GM19328 (cell line): ENCODE data around the gene PYROXD2.

ENCODE experiments used
- ATAC-seq: cut with Tn5 transposase; IDR thresholded peaks from one replicate; pipeline ENCODE4 v1.9.1; 2021; ENCODE audit warnings: mild to moderate bottlenecking, moderate library complexity; ENCODE audit not compliant: unreplicated experiment

PYROXD2 gene

GRCh38 chr10:98435178-98435577, 20.2 kb upstream of the PYROXD2 start:
- no peak for ATAC-seq

- ATAC-seq = no peak
Measured at GRCh38 chr10:98433881-98434732, 19.1 kb upstream of the PYROXD2 start.

GRCh38 chr10:98433371-98433770, 18.4 kb upstream of the PYROXD2 start:
- ATAC-seq = no peak

- ATAC-seq = no peak
Measured at GRCh38 chr10:98432330-98432729, 17.3 kb upstream of the PYROXD2 start.

- no peak for ATAC-seq
Measured at GRCh38 chr10:98431016-98431415, 16.0 kb upstream of the PYROXD2 start.

GRCh38 chr10:98430427-98430826, 15.4 kb upstream of the PYROXD2 start:
- ATAC-seq = no peak

GRCh38 chr10:98429320-98430072, 14.5 kb upstream of the PYROXD2 start:
- no peak for ATAC-seq

GRCh38 chr10:98427011-98427515, 12.1 kb upstream of the PYROXD2 start:
- ATAC-seq = no peak

GRCh38 chr10:98425511-98426352, 10.8 kb upstream of the PYROXD2 start:
- ATAC-seq = no peak

GRCh38 chr10:98424295-98425254, 9.6 kb upstream of the PYROXD2 start:
- ATAC-seq = no peak

- no peak for ATAC-seq
Measured at GRCh38 chr10:98423691-98424120, 8.7 kb upstream of the PYROXD2 start.

- no peak for ATAC-seq
Measured at GRCh38 chr10:98422182-98422581, 7.2 kb upstream of the PYROXD2 start.

- no peak for ATAC-seq
Measured at GRCh38 chr10:98420786-98421185, 5.8 kb upstream of the PYROXD2 start.

GRCh38 chr10:98419469-98420261, 4.7 kb upstream of the PYROXD2 start:
- no peak for ATAC-seq

GRCh38 chr10:98418665-98419468, 3.9 kb upstream of the PYROXD2 start:
- no peak for ATAC-seq

GRCh38 chr10:98417973-98418664, 3.1 kb upstream of the PYROXD2 start:
- no peak for ATAC-seq

- no peak for ATAC-seq
Measured at GRCh38 chr10:98417481-98417959, 2.5 kb upstream of the PYROXD2 start.
